Measurements from ENCODE around the gene EVL. TPM values are rescaled to one million over a fixed set of nuclear protein-coding genes. Genes with fewer than 3 reads are reported as not detected.
"Not testable (repeated sequence)": the region's sequence is repeated elsewhere in the genome, so short reads cannot be mapped to it uniquely, and the experiment has no call there.

EVL gene
- total RNA-seq, 2 donors from 2014 or later: 42.5 to 98.4 TPM

DNA sequence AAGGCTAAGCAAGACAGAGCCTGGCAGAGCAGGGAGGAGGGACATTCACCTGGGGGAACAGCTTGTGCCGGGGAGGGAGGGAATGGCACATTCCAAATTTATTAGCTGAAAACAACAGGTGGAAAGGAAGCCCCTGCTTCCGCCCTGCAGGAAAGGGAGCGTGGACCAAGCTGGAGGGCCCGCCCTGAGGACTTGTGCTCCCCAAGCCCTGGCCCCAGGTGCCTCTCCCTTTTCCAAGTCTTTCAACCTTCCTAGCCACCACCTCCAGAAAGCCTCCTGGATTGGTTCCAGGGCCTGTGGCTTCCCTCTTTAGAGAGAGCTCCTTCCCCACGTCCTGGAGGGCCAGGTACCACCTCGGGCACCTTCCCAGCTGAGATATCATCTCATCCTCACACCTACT lies 91.6 kb downstream of the EVL start:
- Histone ChIP-seq H3K27ac (peak overlapping the region; percentile 40 to 61), H3K9me3 (no peaks in the 10 kb centered on the region), H3K27me3 (replicated peaks; ENCODE audit: insufficient read depth) (peaks cover 2% of the 10 kb centered on the region), H3K36me3 (no peaks in the 10 kb centered on the region), H3K4me3 (no peak overlapping the region), H3K4me1 (replicated peaks) (peaks cover 22% of the 10 kb centered on the region)
- DNase-seq (ENCODE audit: low spot score): no peak
- TF ChIP-seq, protein P1, sequence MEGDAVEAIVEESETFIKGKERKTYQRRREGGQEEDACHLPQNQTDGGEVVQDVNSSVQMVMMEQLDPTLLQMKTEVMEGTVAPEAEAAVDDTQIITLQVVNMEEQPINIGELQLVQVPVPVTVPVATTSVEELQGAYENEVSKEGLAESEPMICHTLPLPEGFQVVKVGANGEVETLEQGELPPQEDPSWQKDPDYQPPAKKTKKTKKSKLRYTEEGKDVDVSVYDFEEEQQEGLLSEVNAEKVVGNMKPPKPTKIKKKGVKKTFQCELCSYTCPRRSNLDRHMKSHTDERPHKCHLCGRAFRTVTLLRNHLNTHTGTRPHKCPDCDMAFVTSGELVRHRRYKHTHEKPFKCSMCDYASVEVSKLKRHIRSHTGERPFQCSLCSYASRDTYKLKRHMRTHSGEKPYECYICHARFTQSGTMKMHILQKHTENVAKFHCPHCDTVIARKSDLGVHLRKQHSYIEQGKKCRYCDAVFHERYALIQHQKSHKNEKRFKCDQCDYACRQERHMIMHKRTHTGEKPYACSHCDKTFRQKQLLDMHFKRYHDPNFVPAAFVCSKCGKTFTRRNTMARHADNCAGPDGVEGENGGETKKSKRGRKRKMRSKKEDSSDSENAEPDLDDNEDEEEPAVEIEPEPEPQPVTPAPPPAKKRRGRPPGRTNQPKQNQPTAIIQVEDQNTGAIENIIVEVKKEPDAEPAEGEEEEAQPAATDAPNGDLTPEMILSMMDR (IDR thresholded peaks at IDR 0.05): no peak
- peak; percentile 47 for TF ChIP-seq POLR2AphosphoS5 (IDR thresholded peaks at IDR 0.05)
- intact Hi-C loops (cut with DNase I): no loop called here
- 36% methylated on average over 6 of the region's 6 CpGs for WGBS

DNA sequence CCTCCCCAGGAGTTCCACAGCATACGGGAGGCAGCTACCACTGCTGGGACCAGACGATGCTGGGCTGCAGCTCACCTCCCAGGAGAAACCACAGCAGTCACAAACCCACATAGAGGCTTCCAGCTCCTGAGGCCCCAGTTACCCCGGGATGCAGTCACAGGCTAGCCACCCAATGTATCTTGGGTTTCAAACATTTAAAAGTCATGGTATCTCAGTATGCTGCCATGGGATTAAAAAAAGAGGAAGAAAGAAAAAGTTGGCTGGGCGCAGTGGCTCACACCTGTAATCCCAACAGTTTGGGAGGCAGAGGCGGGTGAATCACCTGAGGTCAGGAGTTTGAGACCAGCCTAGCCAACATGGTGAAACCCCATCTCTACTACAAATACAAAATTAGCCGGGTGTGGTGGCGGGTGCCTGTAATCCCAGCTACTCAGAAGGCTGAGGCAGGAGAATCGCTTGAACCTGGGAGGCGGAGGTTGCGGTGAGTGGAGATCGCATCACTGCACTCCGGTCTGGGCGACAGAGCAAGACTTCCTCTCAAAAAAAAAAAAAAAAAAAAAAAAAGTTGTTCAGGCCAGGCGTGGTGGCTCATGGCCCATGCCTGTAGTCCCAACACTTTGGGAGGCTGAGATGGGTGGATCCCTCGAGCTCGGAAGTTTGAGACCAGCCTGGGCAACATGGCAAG lies 92.5 kb downstream of the EVL start:
- H3K27ac ChIP-seq; intact Hi-C loops (cut with DNase I); H3K9me3 ChIP-seq; H3K4me3 ChIP-seq; H3K27me3 ChIP-seq (replicated peaks; ENCODE audit: insufficient read depth); H3K36me3 ChIP-seq; DNase-seq (ENCODE audit: low spot score): not testable (repeated sequence)
- 86% methylated on average over 16 of the region's 16 CpGs for WGBS
- H3K4me1 ChIP-seq (replicated peaks): peaks cover 22% of the 10 kb centered on the region

DNA sequence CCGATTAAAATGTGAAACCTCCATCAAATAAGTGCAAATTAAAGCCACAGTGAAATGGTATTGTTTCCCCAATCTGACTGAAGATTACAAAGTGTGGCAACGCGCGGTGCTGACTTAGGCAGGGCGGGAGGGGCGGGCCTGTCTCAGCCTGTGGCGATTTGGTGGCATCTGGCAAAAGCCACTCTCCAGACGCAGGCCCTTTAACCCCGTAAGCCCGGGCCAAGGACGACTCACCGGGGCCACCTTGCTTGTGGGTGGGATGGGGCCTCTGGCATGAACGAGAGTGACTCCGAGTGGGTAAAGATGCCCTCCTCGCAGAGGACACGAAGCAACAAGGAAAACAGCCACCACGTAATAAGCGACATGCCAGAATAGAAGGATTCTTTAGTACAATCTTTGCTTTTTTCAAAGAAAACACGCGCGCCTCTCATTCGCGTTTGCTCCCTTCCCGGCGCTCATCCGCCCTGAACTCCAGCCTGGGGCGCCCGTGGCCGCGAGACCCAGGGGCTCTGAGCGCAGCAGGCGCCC lies 93.4 kb downstream of the EVL start:
- intact Hi-C loops (cut with DNase I): no loop called here
- TF ChIP-seq, protein P1 (IDR thresholded peaks at IDR 0.05): no peak
- TF ChIP-seq POLR2AphosphoS5 (IDR thresholded peaks at IDR 0.05) (no peak), POLR2A (IDR thresholded peaks at IDR 0.05) (no peak)
- peaks cover 2% of the 10 kb centered on the region for H3K27me3 ChIP-seq (replicated peaks; ENCODE audit: insufficient read depth)
- peak overlapping the region; percentile 26 to 28 for H3K4me3 ChIP-seq
- WGBS: 15% methylated on average over 32 of the region's 32 CpGs
- peaks cover 22% of the 10 kb centered on the region for H3K4me1 ChIP-seq (replicated peaks)
- H3K36me3 ChIP-seq: no peaks in the 10 kb centered on the region
- no peak overlapping the region for H3K27ac ChIP-seq
- no peak for DNase-seq (ENCODE audit: low spot score)
- no peaks in the 10 kb centered on the region for H3K9me3 ChIP-seq

DNA sequence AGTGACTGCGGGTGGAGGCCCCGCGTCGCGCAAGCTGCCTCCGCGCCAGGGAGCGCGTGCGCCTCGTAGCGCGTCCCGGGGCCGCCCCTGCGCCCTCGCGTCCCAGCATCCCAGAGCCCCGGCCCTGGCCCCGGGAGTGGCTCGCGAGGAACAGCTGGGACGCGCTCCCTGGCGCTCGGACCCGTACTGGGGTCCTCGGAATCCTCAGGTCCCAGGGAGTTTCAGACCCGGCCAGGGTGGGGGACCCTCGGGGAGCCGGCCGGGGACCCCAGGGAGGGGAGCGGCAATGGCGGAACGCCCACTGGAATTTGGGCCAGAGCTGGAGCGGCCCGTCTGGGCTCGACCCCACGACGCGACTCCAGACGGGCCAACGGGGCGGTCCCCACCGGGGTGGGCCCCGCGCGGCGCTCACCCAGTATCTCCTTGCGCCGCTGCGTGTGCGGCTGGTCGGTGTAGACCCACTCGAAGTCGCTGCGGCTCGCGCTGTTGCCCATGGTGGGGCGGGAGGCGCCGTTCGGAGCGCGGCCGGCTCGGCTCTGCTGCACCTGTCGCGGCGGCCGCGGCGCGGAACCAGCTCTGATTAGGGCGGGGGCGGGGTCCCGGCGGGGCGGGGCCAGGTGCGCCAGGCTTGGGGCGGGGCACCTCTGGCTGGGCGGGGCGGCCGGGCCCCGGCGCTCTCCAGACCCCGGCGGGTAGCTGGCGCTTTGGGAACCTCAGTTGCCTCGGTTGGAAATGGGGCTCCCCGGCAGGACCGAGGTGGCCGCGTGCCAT lies 94.1 kb downstream of the EVL start, which contains the start of gene DEGS2:
DEGS2 (minus strand) TSS at position 552 of the 771 bp plus-strand sequence; CDS start at position 494, 58 bp downstream.
- peak within 1 kb of the TSS; percentile 26 to 28 for H3K4me3 ChIP-seq
- DNase-seq (ENCODE audit: low spot score): no peak
- no peak within 1 kb of the TSS for H3K27ac ChIP-seq
- H3K27me3 ChIP-seq (replicated peaks; ENCODE audit: insufficient read depth): peaks cover 2% of the 10 kb centered on the region
- peak; percentile 26 for TF ChIP-seq POLR2A (IDR thresholded peaks at IDR 0.05)
- TF ChIP-seq POLR2AphosphoS5 (IDR thresholded peaks at IDR 0.05): no peak
- TF ChIP-seq, protein P1 (IDR thresholded peaks at IDR 0.05): no peak
- no peaks in the 10 kb centered on the region for H3K9me3 ChIP-seq
- WGBS: 3% methylated on average over 37 of the region's 94 CpGs
- intact Hi-C loops (cut with DNase I): no loop called here
- H3K4me1 ChIP-seq (replicated peaks): peaks cover 22% of the 10 kb centered on the region
- H3K36me3 ChIP-seq: no peaks in the 10 kb centered on the region

DNA sequence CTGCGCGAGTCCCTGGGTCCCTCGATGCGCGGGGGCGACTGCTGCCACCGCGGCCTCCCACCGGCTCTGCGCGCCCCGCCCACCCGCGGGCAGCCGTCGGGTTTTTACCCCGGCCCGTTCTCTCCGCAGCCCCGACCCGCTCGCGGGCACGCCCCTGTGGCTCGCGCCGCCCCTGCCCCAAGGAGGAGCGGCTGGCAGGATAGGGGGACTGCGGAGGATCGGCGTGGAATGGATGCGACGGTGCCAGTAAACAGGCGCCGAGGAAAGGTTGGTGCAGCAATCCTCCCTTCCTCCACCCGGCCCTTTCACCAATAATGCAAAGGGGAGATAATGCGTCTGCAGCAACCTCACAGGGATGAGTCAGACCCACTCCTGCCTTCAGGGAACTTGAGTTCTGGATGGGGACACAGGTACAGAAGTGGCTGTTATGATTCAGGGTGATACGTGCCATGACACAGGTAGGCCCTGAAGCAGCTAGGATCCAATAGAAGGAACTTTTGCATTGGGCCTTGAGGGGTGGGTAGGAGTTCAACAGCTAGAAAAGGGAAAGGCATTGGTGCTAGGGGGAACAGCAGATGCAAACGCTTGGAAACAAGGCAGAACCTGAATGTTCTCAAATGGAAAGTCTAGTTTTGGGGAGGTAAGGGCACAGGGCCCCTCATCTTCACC lies 94.8 kb downstream of the EVL start:
- no peak for DNase-seq (ENCODE audit: low spot score)
- Histone ChIP-seq H3K4me1 (replicated peaks) (peaks cover 22% of the 10 kb centered on the region), H3K9me3 (no peaks in the 10 kb centered on the region), H3K27ac (no peak overlapping the region), H3K36me3 (no peaks in the 10 kb centered on the region), H3K27me3 (replicated peaks; ENCODE audit: insufficient read depth) (peaks cover 2% of the 10 kb centered on the region), H3K4me3 (peak overlapping the region; percentile 26 to 28)
- WGBS: 11% methylated on average over 39 of the region's 39 CpGs
- intact Hi-C loops (cut with DNase I): no loop called here
- TF ChIP-seq POLR2AphosphoS5 (IDR thresholded peaks at IDR 0.05): no peak
- TF ChIP-seq, protein P1 (IDR thresholded peaks at IDR 0.05): no peak
- no peak for TF ChIP-seq POLR2A (IDR thresholded peaks at IDR 0.05)

All from prostate gland (tissue), 2 donors.